OCI-LY3 (cell line): Measurements from ENCODE around the gene ASTN2.

Experiments
- CTCF ChIP-seq: fragments of 200-600, 300-600 bp; sonication (generic); IDR thresholded peaks from 2 replicates; pipeline ENCODE4 v1.5.1; 2014; ENCODE audit warnings: antibody characterized with exemption, low read length, low read depth
- EZH2phosphoT487 ChIP-seq: fragments of 200-600 bp; shearing (Covaris generic); IDR thresholded peaks from 2 replicates; pipeline ENCODE4 v1.6.1; 2018; ENCODE audit warnings: antibody characterized with exemption, mixed run types, low read depth

- TF ChIP-seq CTCF, result no peak
- TF ChIP-seq EZH2phosphoT487, result no peak
Observed at GRCh38 chr9:117063721-117064471, 351.0 kb downstream of the ASTN2 start.
